Right atrium auricular region (tissue), 2 donors: Measurements from ENCODE around the gene NOL4L. TPM values are rescaled to one million over a fixed set of nuclear protein-coding genes. Genes with fewer than 3 reads are reported as not detected.

Experiments
- DNase-seq: peaks from one replicate; pipeline ENCODE4 v3.0.0-alpha.2; 2019; ENCODE audit warnings: low spot score
- H3K27ac ChIP-seq, 2 donors: fragments of 200-600 bp; sonication (generic); 1 replicate in 1 of 2; 2 replicates in 1 of 2; pipeline ENCODE4 v1.5.1; 2016 to 2019
- H3K27me3 ChIP-seq, 2 donors: fragments of 200-600 bp; sonication (generic); one replicate each; pipeline versions ENCODE4 v1.5.1 to v1.6.0; 2017 to 2019
- H3K36me3 ChIP-seq: fragments of 200-600 bp; sonication (generic); one replicate; pipeline ENCODE4 v1.5.1; 2016
- H3K4me1 ChIP-seq, 2 donors: fragments of 200-600 bp; sonication (generic); one replicate each; pipeline versions ENCODE4 v1.5.1 to v1.6.0; 2017 to 2019
- H3K4me3 ChIP-seq, 2 donors: fragments of 200-600 bp; sonication (generic); 1 replicate in 1 of 2; 2 replicates in 1 of 2; pipeline ENCODE4 v1.5.1; 2017 to 2019; ENCODE audit warnings: mild to moderate bottlenecking in 1 of 2, moderate library complexity in 1 of 2
- H3K9me3 ChIP-seq, 2 donors: fragments of 200-600 bp; sonication (generic); one replicate each; pipeline ENCODE4 v1.5.1; 2019
- CTCF ChIP-seq, 2 donors: fragments of 200-600 bp; sonication (generic); IDR thresholded peaks; one replicate each; pipeline ENCODE4 v1.5.1; 2019; ENCODE audit warnings: antibody characterized with exemption in 2 of 2
- total RNA-seq, 2 donors: library from RNA; depleted of rRNA; stranded (reverse); fragments of >200 nt; gene quantifications; one replicate each; pipeline ENCODE4 v1.1.0, GENCODE V29; 2016

The NOL4L gene
- total RNA-seq, 2 donors from 2014 or later, result 7.6 to 10.4 TPM

DNA sequence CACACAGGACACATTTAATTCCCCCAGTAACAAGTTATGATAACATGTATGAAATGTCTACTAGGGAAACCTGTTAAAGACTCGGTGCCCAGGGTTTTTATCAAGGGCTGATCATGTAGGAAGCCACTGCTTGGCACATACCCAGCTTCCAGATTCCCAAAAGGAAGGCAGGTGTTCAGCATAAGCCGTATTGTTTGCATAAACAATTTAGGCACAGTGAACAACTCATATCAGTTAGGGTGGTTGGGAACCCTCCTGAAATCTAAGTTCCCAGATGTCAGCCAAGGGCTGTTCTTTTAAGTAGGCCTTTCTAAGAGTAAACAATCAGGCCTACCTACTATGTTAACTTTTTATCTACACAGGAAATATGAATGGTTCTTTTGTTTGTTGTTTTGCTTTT is 152.9 kb downstream of the NOL4L start:
- no peaks in the 10 kb centered on the region for H3K27me3 ChIP-seq
- H3K4me3 ChIP-seq, result no peak overlapping the region
- no peak overlapping the region for H3K27ac ChIP-seq

GRCh38 chr20:32431457-32431856 is 153.7 kb downstream of the NOL4L start:
- Histone ChIP-seq H3K27me3 (no peaks in the 10 kb centered on the region), H3K4me1 (peaks cover 0 to 31% of the 10 kb centered on the region in 2 donors), H3K4me3 (no peak overlapping the region), H3K27ac (no peak overlapping the region), H3K9me3 (no peaks in the 10 kb centered on the region), H3K36me3 (peaks cover 85% of the 10 kb centered on the region)
- no peak for DNase-seq
- no peak for TF ChIP-seq CTCF (IDR thresholded peaks at IDR 0.05)

More for the DNA sequence above, 152.9 kb downstream of the NOL4L start:
- Histone ChIP-seq H3K4me1 (peaks cover 0 to 31% of the 10 kb centered on the region in 2 donors), H3K9me3 (no peaks in the 10 kb centered on the region), H3K36me3 (peaks cover 94% of the 10 kb centered on the region)
- DNase-seq, result no peak
- TF ChIP-seq CTCF (IDR thresholded peaks at IDR 0.05), result no peak

DNA sequence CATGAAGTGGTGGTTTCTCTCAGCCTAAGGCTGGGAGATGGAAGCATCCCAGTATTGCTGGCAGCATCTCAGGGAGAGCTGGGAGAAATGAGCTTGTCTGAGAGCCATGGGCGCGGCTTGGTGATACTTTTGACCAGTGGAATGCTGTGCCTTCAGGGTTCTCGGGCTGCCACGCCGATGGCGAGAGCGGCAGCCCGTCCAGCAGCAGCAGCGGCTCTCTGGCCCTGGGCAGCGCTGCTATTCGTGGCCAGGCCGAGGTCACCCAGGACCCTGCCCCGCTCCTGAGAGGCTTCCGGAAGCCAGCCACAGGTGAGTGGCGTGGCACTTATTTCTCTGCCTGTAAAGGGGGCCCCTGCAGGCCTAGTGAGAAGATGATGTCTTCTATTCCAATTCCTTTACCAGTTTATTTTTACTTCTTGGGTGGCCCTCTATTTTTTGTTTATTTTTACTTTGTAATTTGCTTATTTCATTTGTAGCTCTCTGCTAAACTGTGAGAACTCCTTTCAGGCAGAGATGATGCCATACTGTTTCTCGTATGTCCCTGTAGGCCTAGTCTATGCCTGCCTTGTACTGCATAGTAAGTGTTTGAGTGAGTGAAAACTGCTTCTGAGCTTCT is 155.3 kb downstream of the NOL4L start:
- no peak overlapping the region for H3K27ac ChIP-seq
- no peaks in the 10 kb centered on the region for H3K27me3 ChIP-seq
- DNase-seq, result no peak
- H3K4me1 ChIP-seq, result peaks cover 0 to 31% of the 10 kb centered on the region in 2 donors
- no peaks in the 10 kb centered on the region for H3K9me3 ChIP-seq
- no peak overlapping the region for H3K4me3 ChIP-seq
- H3K36me3 ChIP-seq, result peaks cover 69% of the 10 kb centered on the region
- TF ChIP-seq CTCF (IDR thresholded peaks at IDR 0.05), result no peak

- Histone ChIP-seq H3K27ac (no peak overlapping the region), H3K9me3 (no peaks in the 10 kb centered on the region), H3K4me3 (no peak overlapping the region), H3K4me1 (peaks cover 0 to 28% of the 10 kb centered on the region in 2 donors), H3K36me3 (peaks cover 64% of the 10 kb centered on the region), H3K27me3 (no peaks in the 10 kb centered on the region)
- no peak for DNase-seq
- no peak for TF ChIP-seq CTCF (IDR thresholded peaks at IDR 0.05)
Observed at GRCh38 chr20:32429343-32429742, 155.8 kb downstream of the NOL4L start.

GRCh38 chr20:32427996-32428395 is 157.1 kb downstream of the NOL4L start:
- H3K27ac ChIP-seq, result no peak overlapping the region
- no peaks in the 10 kb centered on the region for H3K27me3 ChIP-seq
- DNase-seq, result no peak
- H3K4me3 ChIP-seq, result no peak overlapping the region
- peaks cover 51% of the 10 kb centered on the region for H3K36me3 ChIP-seq
- TF ChIP-seq CTCF (IDR thresholded peaks at IDR 0.05), result no peak
- no peaks in the 10 kb centered on the region for H3K9me3 ChIP-seq
- peaks cover 0 to 14% of the 10 kb centered on the region in 2 donors for H3K4me1 ChIP-seq

DNA sequence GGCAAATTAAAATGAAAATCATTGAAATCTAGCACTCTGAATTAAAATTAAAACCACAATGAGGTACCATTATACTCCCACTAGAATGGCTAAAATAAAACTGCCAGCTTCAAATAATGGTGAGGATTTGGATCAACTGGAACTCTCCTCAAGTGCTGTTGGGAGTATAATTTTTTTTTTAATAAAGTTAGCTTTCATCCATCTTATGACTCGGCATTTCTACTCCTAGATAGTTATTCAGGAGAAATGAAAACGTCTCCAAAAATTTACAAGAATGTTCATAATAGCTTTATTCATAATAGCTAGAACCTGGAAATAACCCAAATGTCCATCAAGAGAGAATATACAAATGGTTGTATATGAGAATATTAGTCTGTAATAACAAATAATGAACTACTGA is 163.8 kb downstream of the NOL4L start:
- Histone ChIP-seq H3K27ac (no peak overlapping the region), H3K27me3 (no peaks in the 10 kb centered on the region), H3K4me3 (no peak overlapping the region), H3K9me3 (no peaks in the 10 kb centered on the region), H3K36me3 (no peaks in the 10 kb centered on the region), H3K4me1 (no peaks in the 10 kb centered on the region)
- DNase-seq, result no peak
- TF ChIP-seq CTCF (IDR thresholded peaks at IDR 0.05), result no peak
